GM12878 (cell line): ENCODE data around the gene TSSK2. TPM values are rescaled to one million over a fixed set of nuclear protein-coding genes. Genes with fewer than 3 reads are reported as not detected.

ENCODE experiments used
- HCFC1 ChIP-seq: fragments of 150-350 bp; IDR thresholded peaks from 2 replicates; pipeline ENCODE4 v1.6.1; 2014; ENCODE audit warnings: low read length
- KDM1A ChIP-seq: fragments of 200-600 bp; sonication (generic); IDR thresholded peaks from 2 replicates; pipeline ENCODE4 v1.6.1; 2016; ENCODE audit warnings: borderline replicate concordance
- NR2C1 ChIP-seq: fragments of 450-650 bp; IDR thresholded peaks from 2 replicates; pipeline ENCODE4 v1.6.1; 2017; ENCODE audit warnings: antibody characterized with exemption, mild to moderate bottlenecking, moderate library complexity
- POLR2AphosphoS2 ChIP-seq: IDR thresholded peaks from 2 replicates; pipeline ENCODE4 v1.6.1; 2011; ENCODE audit warnings: low read depth, mild to moderate bottlenecking, low read length, improper control_type of control experiment, moderate library complexity
- RUNX3 ChIP-seq: IDR thresholded peaks from 2 replicates; pipeline ENCODE4 v1.6.1; 2012; ENCODE audit warnings: low read length, inconsistent platforms
- TARDBP ChIP-seq: IDR thresholded peaks from 2 replicates; pipeline ENCODE4 v1.6.1; 2016; ENCODE audit warnings: borderline replicate concordance
- YBX1 ChIP-seq: fragments of 450-650 bp; IDR thresholded peaks from 2 replicates; pipeline ENCODE4 v1.6.1; 2016; ENCODE audit warnings: antibody characterized with exemption
- polyA plus RNA-seq, 11 experiments: library from polyadenylated mRNA; depleted of rRNA in 4 of 11; unstranded in 6 of 11; stranded (reverse) in 5 of 11; fragments of >200 nt; fragmentation: Nextera tagmentation in 4 of 11; fragmentation: Illumina TruSeq in 1 of 11; extraction: Ambion mirVana in 4 of 11; extraction: Trizol in 1 of 11; gene quantifications; 1 replicate in 1 of 11; 2 replicates in 10 of 11; pipeline versions ENCODE4 v1.2.1 to v1.2.3, GENCODE V29; 2011 to 2016; ENCODE audit warnings: inconsistent platforms in 2 of 11, missing spikeins in 2 of 11, low read depth in 1 of 11
- total RNA-seq, 4 experiments: library from RNA; depleted of rRNA in 3 of 4; stranded (reverse); fragments of >200 nt in 3 of 4; fragmentation: Illumina TruSeq in 1 of 4; extraction: Trizol in 1 of 4; gene quantifications; 2 replicates each; pipeline versions ENCODE4 v1.2.1 to v1.2.3, GENCODE V29; 2013 to 2021
- TF ChIP-seq, protein P1 (sequence below): IDR thresholded peaks from 2 replicates; pipeline ENCODE4 v1.6.1; 2012; ENCODE audit warnings: low read depth, low read length, improper control_type of control experiment
- TF ChIP-seq, protein P2 (sequence below): IDR thresholded peaks from 2 replicates; pipeline ENCODE4 v1.6.1; 2012; ENCODE audit warnings: mild to moderate bottlenecking, low read depth, low read length
- TF ChIP-seq, protein P3 (sequence below): IDR thresholded peaks from 2 replicates; pipeline ENCODE4 v1.6.1; 2012; ENCODE audit warnings: low read depth, low read length, improper control_type of control experiment

Gene TSSK2
- total and polyA plus RNA-seq, 10 of the 15 experiments (the other 5 are each of a cell fraction or from before 2014, with no cell fraction given): 0.03 to 0.17 TPM; not detected in 8

DNA sequence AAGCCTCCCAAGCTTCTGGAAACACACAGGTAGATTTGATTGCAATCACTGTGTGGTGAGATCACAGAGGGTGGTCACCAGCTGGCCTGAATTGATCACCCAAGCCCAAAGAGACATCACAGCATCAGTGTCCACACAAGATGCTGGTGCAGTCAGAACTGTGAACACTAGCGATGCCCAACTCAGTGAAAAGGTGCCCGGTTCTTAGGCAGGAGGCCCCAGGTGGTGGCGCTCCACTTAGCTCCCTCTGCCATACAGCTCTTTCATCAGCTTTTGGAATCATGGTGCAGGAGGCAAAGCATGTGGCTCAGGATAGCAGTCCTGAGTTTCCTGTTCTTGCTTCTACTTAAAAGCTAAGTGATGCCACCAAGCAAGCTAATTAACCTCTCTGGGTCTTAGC is 20.0 kb upstream of the TSSK2 start (continued):
- TF ChIP-seq, protein P1, sequence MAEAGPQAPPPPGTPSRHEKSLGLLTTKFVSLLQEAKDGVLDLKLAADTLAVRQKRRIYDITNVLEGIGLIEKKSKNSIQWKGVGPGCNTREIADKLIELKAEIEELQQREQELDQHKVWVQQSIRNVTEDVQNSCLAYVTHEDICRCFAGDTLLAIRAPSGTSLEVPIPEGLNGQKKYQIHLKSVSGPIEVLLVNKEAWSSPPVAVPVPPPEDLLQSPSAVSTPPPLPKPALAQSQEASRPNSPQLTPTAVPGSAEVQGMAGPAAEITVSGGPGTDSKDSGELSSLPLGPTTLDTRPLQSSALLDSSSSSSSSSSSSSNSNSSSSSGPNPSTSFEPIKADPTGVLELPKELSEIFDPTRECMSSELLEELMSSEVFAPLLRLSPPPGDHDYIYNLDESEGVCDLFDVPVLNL: no peak
- TF ChIP-seq RUNX3: no peak
- no peak for TF ChIP-seq KDM1A
- TF ChIP-seq, protein P2, sequence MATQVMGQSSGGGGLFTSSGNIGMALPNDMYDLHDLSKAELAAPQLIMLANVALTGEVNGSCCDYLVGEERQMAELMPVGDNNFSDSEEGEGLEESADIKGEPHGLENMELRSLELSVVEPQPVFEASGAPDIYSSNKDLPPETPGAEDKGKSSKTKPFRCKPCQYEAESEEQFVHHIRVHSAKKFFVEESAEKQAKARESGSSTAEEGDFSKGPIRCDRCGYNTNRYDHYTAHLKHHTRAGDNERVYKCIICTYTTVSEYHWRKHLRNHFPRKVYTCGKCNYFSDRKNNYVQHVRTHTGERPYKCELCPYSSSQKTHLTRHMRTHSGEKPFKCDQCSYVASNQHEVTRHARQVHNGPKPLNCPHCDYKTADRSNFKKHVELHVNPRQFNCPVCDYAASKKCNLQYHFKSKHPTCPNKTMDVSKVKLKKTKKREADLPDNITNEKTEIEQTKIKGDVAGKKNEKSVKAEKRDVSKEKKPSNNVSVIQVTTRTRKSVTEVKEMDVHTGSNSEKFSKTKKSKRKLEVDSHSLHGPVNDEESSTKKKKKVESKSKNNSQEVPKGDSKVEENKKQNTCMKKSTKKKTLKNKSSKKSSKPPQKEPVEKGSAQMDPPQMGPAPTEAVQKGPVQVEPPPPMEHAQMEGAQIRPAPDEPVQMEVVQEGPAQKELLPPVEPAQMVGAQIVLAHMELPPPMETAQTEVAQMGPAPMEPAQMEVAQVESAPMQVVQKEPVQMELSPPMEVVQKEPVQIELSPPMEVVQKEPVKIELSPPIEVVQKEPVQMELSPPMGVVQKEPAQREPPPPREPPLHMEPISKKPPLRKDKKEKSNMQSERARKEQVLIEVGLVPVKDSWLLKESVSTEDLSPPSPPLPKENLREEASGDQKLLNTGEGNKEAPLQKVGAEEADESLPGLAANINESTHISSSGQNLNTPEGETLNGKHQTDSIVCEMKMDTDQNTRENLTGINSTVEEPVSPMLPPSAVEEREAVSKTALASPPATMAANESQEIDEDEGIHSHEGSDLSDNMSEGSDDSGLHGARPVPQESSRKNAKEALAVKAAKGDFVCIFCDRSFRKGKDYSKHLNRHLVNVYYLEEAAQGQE: no peak
- no peak for TF ChIP-seq NR2C1
- no peak for TF ChIP-seq YBX1
- TF ChIP-seq, protein P3, sequence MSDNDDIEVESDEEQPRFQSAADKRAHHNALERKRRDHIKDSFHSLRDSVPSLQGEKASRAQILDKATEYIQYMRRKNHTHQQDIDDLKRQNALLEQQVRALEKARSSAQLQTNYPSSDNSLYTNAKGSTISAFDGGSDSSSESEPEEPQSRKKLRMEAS: no peak
- TF ChIP-seq HCFC1: no peak
- no peak for TF ChIP-seq TARDBP
- TF ChIP-seq POLR2AphosphoS2: no peak
